Loucy (cell line): ENCODE results near the gene ARRB2.

ENCODE experiments used
- CTCF ChIP-seq: fragments of 200-600 bp; sonication (generic); conservative IDR thresholded peaks from 2 replicates; pipeline ENCODE4 v1.5.1; 2014; ENCODE audit warnings: mild to moderate bottlenecking, antibody characterized with exemption, low read length
- EZH2phosphoT487 ChIP-seq: fragments of 200-600 bp; IDR thresholded peaks from 2 replicates; pipeline ENCODE4 v1.6.1; 2018; ENCODE audit warnings: antibody characterized with exemption, mild to moderate bottlenecking, moderate library complexity, borderline replicate concordance

GRCh38 chr17:4735876-4736651, 25.6 kb downstream of the ARRB2 start:
- no peak for TF ChIP-seq EZH2phosphoT487
- TF ChIP-seq CTCF = no peak
